Keratinocyte (primary cell): ENCODE results near the gene EYS.

Experiments
- EZH2 ChIP-seq: IDR thresholded peaks from one replicate; pipeline ENCODE4 v1.6.1; 2012; ENCODE audit warnings: inconsistent platforms, mild to moderate bottlenecking, low read length, moderate library complexity
- TF ChIP-seq, protein P1 (sequence below), 3 experiments: IDR thresholded peaks in 1 of 3; conservative IDR thresholded peaks in 1 of 3; optimal IDR thresholded peaks in 1 of 3; 2 replicates in 2 of 3; 3 replicates in 1 of 3; pipeline versions ENCODE3 to v1.5.1; 2011; ENCODE audit warnings: low read length in 3 of 3, mild to moderate bottlenecking in 3 of 3, moderate library complexity in 2 of 3, control low read depth in 1 of 3, inconsistent platforms in 1 of 3; ENCODE audit not compliant: insufficient read depth in 2 of 3; ENCODE audit errors: extremely low read depth in 1 of 3

DNA sequence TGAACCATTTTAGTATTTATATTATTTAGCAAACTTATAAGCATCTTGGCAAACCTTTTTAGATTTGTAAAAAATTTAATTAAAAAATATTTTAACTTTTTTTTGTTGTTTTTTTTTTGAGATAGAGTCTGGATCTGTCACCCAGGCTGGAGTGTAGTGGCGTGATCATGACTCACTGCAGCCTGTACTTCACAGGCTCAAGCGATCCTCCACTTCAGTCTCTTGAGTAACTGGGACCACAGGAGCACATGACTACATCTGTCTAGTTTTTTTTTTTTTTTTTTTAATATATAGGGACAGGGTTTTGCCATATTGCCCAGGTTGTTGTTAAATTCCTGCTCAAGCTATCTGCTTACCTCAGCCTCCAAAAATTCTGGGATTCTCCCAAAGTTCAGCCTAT lies 161.1 kb downstream of the EYS start:
- TF ChIP-seq, protein P1, sequence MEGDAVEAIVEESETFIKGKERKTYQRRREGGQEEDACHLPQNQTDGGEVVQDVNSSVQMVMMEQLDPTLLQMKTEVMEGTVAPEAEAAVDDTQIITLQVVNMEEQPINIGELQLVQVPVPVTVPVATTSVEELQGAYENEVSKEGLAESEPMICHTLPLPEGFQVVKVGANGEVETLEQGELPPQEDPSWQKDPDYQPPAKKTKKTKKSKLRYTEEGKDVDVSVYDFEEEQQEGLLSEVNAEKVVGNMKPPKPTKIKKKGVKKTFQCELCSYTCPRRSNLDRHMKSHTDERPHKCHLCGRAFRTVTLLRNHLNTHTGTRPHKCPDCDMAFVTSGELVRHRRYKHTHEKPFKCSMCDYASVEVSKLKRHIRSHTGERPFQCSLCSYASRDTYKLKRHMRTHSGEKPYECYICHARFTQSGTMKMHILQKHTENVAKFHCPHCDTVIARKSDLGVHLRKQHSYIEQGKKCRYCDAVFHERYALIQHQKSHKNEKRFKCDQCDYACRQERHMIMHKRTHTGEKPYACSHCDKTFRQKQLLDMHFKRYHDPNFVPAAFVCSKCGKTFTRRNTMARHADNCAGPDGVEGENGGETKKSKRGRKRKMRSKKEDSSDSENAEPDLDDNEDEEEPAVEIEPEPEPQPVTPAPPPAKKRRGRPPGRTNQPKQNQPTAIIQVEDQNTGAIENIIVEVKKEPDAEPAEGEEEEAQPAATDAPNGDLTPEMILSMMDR (optimal IDR thresholded peaks at IDR 0.05 in 1 of 3, IDR thresholded peaks at IDR 0.05 in 1 of 3, conservative IDR thresholded peaks at IDR 0.05 in 1 of 3; ENCODE audit: extremely low read depth in 1 of 3, insufficient read depth in 2 of 3, low read length in 3 of 3), result no peak
- no peak for TF ChIP-seq EZH2
